ENCODE data around the gene HOXA13. TPM values are rescaled to one million over a fixed set of nuclear protein-coding genes. Genes with fewer than 3 reads are reported as not detected.

Gene HOXA13
- total and polyA plus RNA-seq, 4 donors, result 0.10 TPM; not detected in 3

DNA sequence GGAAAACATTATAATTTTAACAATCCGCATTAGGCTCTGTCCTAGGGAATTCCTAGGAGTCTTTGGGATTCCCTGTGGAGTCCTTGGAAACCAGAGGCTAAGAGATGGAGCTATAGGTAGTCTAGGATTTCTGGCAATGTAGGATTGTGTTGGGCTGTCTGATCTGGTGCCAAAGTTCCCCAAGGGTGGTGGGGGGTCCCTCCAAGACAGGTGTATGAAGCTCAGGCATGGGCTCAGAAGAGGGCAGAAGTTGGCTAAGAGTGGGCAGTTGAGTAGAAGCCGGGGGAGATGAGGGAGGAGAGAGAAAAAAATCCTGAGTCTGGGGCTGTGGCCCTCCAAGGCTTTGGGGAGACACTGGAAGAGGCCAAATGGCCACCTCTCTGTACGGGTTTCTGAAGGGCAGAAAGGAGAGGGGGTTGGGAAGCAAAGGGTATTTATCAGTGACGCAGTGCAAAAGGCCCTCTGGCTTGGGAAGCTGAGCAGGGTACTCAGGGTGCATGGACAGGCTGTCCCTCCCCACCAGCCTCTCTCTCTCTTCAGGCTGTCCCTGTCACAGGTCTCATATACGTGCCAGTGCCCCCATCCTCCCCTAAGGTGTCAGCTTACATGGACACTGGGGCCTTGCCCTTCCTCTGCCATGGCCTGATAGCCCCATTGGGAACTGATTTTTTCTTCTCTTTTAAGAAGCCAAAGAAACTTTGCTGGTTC is 53.2 kb downstream of the HOXA13 start:
- 45% methylated on average over 4 of the region's 5 CpGs for WGBS (ENCODE audit: insufficient coverage)
- Histone ChIP-seq H3K4me1 (ENCODE audit: control insufficient read depth, insufficient read depth, low read length) (peaks cover 77% of the 10 kb centered on the region), H3K27ac (ENCODE audit: low read depth, low read length) (peak overlapping the region; percentile 99), H3K4me3 (ENCODE audit: low read depth, low read length) (peak overlapping the region; percentile 91), H3K27me3 (ENCODE audit: control insufficient read depth, insufficient read depth, low read length) (peaks cover 6% of the 10 kb centered on the region), H3K9me3 (ENCODE audit: control insufficient read depth, insufficient read depth, low read length) (no peaks in the 10 kb centered on the region), H3K36me3 (ENCODE audit: control insufficient read depth, insufficient read depth, low read length) (peaks cover 49% of the 10 kb centered on the region)
- DNase-seq (ENCODE audit: low read depth in 4 of 6, low spot score in 6 of 6), result no peak

DNA sequence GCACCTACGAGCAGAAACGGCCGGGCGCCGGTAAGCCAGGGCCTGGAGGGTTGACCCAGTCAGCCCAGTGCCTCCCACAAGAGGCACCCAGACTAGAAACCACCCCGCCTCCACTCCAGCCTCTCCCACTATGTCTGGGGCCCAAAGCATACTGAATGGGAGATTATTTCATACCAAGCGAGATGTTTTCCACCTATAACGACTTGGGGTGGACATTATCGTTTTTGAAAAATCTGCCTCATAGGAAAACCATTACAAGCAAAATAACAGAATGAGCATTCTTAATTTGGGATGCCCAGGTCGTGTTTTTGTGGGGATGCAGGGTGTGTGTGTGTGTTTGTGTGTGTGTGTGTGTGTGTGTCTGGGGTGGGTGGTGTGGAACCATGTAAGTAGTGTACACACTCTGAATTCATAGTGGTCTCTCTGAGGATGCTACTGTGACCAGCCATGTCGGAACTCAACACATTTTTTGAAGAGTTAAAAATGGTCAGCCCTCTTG is 53.9 kb downstream of the HOXA13 start:
- peak overlapping the region; percentile 99 for H3K27ac ChIP-seq (ENCODE audit: low read depth, low read length)
- peaks cover 6% of the 10 kb centered on the region for H3K27me3 ChIP-seq (ENCODE audit: control insufficient read depth, insufficient read depth, low read length)
- H3K4me3 ChIP-seq (ENCODE audit: low read depth, low read length), result peak overlapping the region; percentile 91
- WGBS (ENCODE audit: insufficient coverage), result 30% methylated on average over 7 of the region's 11 CpGs
- H3K36me3 ChIP-seq (ENCODE audit: control insufficient read depth, insufficient read depth, low read length), result peaks cover 49% of the 10 kb centered on the region
- no peaks in the 10 kb centered on the region for H3K9me3 ChIP-seq (ENCODE audit: control insufficient read depth, insufficient read depth, low read length)
- DNase-seq (ENCODE audit: low read depth in 4 of 6, low spot score in 6 of 6), result no peak
- peaks cover 71% of the 10 kb centered on the region for H3K4me1 ChIP-seq (ENCODE audit: control insufficient read depth, insufficient read depth, low read length)

DNA sequence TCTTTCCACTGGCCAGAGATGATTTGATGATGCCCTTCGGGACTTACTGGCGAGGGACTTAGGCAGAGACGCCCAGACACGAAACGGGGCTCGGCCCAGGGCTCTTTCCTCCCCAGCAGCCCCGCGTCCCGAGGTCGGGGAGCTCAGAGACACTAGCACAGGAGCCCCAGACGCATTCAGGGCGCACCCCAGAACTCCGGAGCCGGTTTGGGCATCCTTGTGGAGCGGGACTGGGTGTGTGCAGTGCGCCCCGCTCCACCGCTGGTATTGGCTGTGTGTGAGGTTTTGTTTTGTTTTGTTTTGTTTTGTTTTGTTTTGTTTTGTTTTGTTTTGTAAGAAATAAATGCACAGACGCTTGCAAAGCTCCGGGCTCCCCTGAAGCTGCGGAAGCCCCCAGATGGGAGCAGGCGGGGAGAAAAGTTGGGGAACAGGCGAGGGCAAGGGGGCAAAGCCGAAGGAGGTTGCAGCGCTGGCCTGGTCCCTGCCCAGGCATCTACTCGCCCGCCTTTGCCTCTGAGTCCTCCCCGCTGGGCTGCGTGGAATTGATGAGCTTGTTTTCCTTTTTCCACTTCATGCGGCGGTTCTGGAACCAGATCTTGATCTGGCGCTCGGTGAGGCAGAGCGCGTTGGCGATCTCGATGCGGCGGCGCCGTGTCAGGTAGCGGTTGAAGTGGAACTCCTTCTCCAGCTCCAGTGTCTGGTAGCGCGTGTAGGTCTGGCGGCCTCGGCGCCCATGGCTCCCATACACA is 54.6 kb downstream of the HOXA13 start:
- no peaks in the 10 kb centered on the region for H3K9me3 ChIP-seq (ENCODE audit: control insufficient read depth, insufficient read depth, low read length)
- peaks cover 73% of the 10 kb centered on the region for H3K4me1 ChIP-seq (ENCODE audit: control insufficient read depth, insufficient read depth, low read length)
- H3K36me3 ChIP-seq (ENCODE audit: control insufficient read depth, insufficient read depth, low read length), result peaks cover 49% of the 10 kb centered on the region
- peak overlapping the region; percentile 91 for H3K4me3 ChIP-seq (ENCODE audit: low read depth, low read length)
- H3K27ac ChIP-seq (ENCODE audit: low read depth, low read length), result peak overlapping the region; percentile 99
- 16% methylated on average over 47 of the region's 47 CpGs for WGBS (ENCODE audit: insufficient coverage)
- no peak for DNase-seq (ENCODE audit: low read depth in 4 of 6, low spot score in 6 of 6)
- peaks cover 6% of the 10 kb centered on the region for H3K27me3 ChIP-seq (ENCODE audit: control insufficient read depth, insufficient read depth, low read length)

- no peak for DNase-seq (ENCODE audit: low read depth in 4 of 6, low spot score in 6 of 6)
Observed at GRCh38 chr7:27144781-27145164, 55.1 kb downstream of the HOXA13 start.

More at GRCh38 chr7:27144781-27145164, 55.1 kb downstream of the HOXA13 start:
- Histone ChIP-seq H3K27ac (ENCODE audit: low read depth, low read length) (peak overlapping the region; percentile 99), H3K36me3 (ENCODE audit: control insufficient read depth, insufficient read depth, low read length) (peaks cover 51% of the 10 kb centered on the region), H3K9me3 (ENCODE audit: control insufficient read depth, insufficient read depth, low read length) (no peaks in the 10 kb centered on the region), H3K4me3 (ENCODE audit: low read depth, low read length) (peak overlapping the region; percentile 91), H3K27me3 (ENCODE audit: control insufficient read depth, insufficient read depth, low read length) (peaks cover 6% of the 10 kb centered on the region), H3K4me1 (ENCODE audit: control insufficient read depth, insufficient read depth, low read length) (peaks cover 73% of the 10 kb centered on the region)
- 15% methylated on average over 31 of the region's 31 CpGs for WGBS (ENCODE audit: insufficient coverage)

Small RNA genes lying within 50 kb of the gene (small RNA-seq; reads per million reads assigned to genes)
- gene AC004080.5 (ENCODE audit: low replicate concordance), result not detected
- not detected for gene RF02140 (ENCODE audit: low replicate concordance)
- gene RF02141 (ENCODE audit: low replicate concordance), result not detected

Other genes with a start within 250 kb of the HOXA13 start
- 1 to 10 TPM; 1.2 to 1.4 TPM for gene HOXA1, start 104.1 kb downstream of the HOXA13 start, total RNA-seq
- 1 to 10 TPM; 3.1 to 3.9 TPM for gene HOXA1, start 104.1 kb downstream of the HOXA13 start, polyA plus RNA-seq (ENCODE audit: insufficient read length in 2 of 2)
- gene HOXA2, start 97.4 kb downstream of the HOXA13 start, total RNA-seq, result 1 to 10 TPM; 4.4 to 8.1 TPM
- gene HOXA2, start 97.4 kb downstream of the HOXA13 start, polyA plus RNA-seq (ENCODE audit: insufficient read length in 2 of 2), result 10 to 100 TPM; 17.7 to 17.9 TPM
- 1 to 10 TPM; 1.4 to 2.5 TPM for gene HOXA4, start 69.3 kb downstream of the HOXA13 start, total RNA-seq
- 10 to 100 TPM; 48.9 to 56.1 TPM for gene HOXA4, start 69.3 kb downstream of the HOXA13 start, polyA plus RNA-seq (ENCODE audit: insufficient read length in 2 of 2)
- gene HOXA5, start 56.4 kb downstream of the HOXA13 start, total RNA-seq, result 10 to 100 TPM; 20.6 to 32.1 TPM
- 100 to 1,000 TPM; 159 to 171 TPM for gene HOXA5, start 56.4 kb downstream of the HOXA13 start, polyA plus RNA-seq (ENCODE audit: insufficient read length in 2 of 2)
- gene HOXA6, start 52.3 kb downstream of the HOXA13 start, total RNA-seq, result 10 to 100 TPM; 12.5 to 20.5 TPM
- gene HOXA6, start 52.3 kb downstream of the HOXA13 start, polyA plus RNA-seq (ENCODE audit: insufficient read length in 2 of 2), result 10 to 100 TPM; 47.4 to 58.3 TPM
- 1 to 10 TPM; 6.2 to 8.8 TPM for gene HOXA3, start 47.5 kb downstream of the HOXA13 start, total RNA-seq
- gene HOXA3, start 47.5 kb downstream of the HOXA13 start, polyA plus RNA-seq (ENCODE audit: insufficient read length in 2 of 2), result 10 to 100 TPM; 29.2 to 36.9 TPM
- gene HOXA7, start 43.4 kb downstream of the HOXA13 start, total RNA-seq, result 10 to 100 TPM in 1 of 2 donors, 1 to 10 TPM in 1; 9.6 to 12.6 TPM
- gene HOXA7, start 43.4 kb downstream of the HOXA13 start, polyA plus RNA-seq (ENCODE audit: insufficient read length in 2 of 2), result 100 to 1,000 TPM in 1 of 2 donors, 10 to 100 TPM in 1; 91.6 to 111 TPM
- gene HOXA9, start 34.6 kb downstream of the HOXA13 start, total RNA-seq, result 10 to 100 TPM in 1 of 2 donors, 1 to 10 TPM in 1; 1.5 to 20.4 TPM
- 1 to 10 TPM; 3.7 to 8.6 TPM for gene HOXA9, start 34.6 kb downstream of the HOXA13 start, polyA plus RNA-seq (ENCODE audit: insufficient read length in 2 of 2)
- gene HOXA10, start 25.8 kb downstream of the HOXA13 start, total RNA-seq, result 10 to 100 TPM in 1 of 2 donors, under 1 TPM in 1; 0.22 to 14.0 TPM
- gene HOXA10, start 25.8 kb downstream of the HOXA13 start, polyA plus RNA-seq (ENCODE audit: insufficient read length in 2 of 2), result 1 to 10 TPM in 1 of 2 donors, under 1 TPM in 1; 0.27 to 1.3 TPM
- gene HOXA11, start 14.9 kb downstream of the HOXA13 start, total RNA-seq, result 1 to 10 TPM in 1 of 2 donors, not detected in 1; 2.2 TPM
- under 1 TPM in 1 of 2 donors, not detected in 1; 0.27 TPM for gene HOXA11, start 14.9 kb downstream of the HOXA13 start, polyA plus RNA-seq (ENCODE audit: insufficient read length in 2 of 2)
- under 1 TPM in 1 of 2 donors, not detected in 1; 0.11 TPM for gene EVX1, start 42.7 kb upstream of the HOXA13 start, total RNA-seq
- gene EVX1, start 42.7 kb upstream of the HOXA13 start, polyA plus RNA-seq (ENCODE audit: insufficient read length in 2 of 2), result 1 to 10 TPM in 1 of 2 donors, under 1 TPM in 1; 0.59 to 1.3 TPM

Data from spinal cord (tissue), 10 donors.